Measurements from ENCODE around the gene PDLIM4.

DNA sequence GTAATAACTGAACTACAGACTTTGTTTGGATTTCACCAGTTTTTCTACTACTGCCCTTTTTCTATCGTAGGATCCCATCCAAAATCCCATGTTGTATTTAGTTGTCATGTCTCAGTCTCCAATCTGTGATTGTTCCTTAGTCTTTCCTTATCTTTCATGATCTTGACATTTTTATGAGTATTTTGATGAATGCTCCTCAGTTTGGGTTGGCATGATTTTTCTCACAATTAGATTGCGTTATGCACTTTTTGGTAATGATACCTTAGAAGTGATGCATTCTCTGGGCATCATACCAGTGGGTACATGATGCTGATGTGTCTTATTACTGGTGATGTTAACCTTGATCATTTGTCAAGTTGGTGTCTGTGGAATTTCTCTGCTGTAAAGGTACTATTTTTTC, 42.4 kb downstream of the PDLIM4 start:
- TF ChIP-seq EZH2 (IDR thresholded peaks at IDR 0.05; ENCODE audit: insufficient read depth, poor library complexity, severe bottlenecking) (no peak), EZH2phosphoT487 (IDR thresholded peaks at IDR 0.05; ENCODE audit: insufficient read depth, low read depth) (no peak)

Measured in GM23248 (cell line).